HepG2 (cell line): ENCODE results near the gene SULT1E1. TPM values are rescaled to one million over a fixed set of nuclear protein-coding genes. Genes with fewer than 3 reads are reported as not detected.
A peak's percentile ranks its signal among the peaks of the same experiment; 100 is the strongest.

Experiments
- ATF2 ChIP-seq: sonication (generic); formaldehyde crosslinking; IDR thresholded peaks from 2 replicates; pipeline ENCODE4 v1.4.0; 2020; ENCODE audit warnings: missing genetic modification reagents
- CC2D1A ChIP-seq: sonication (generic); formaldehyde crosslinking; IDR thresholded peaks from 2 replicates; pipeline ENCODE4 v1.8.1; 2023; ENCODE audit warnings: mild to moderate bottlenecking, missing genetic modification reagents
- CTCF ChIP-seq: sonication (generic); formaldehyde crosslinking; IDR thresholded peaks from 2 replicates; pipeline ENCODE4 v1.5.0; 2020; ENCODE audit warnings: mild to moderate bottlenecking, missing genetic modification reagents, moderate library complexity
- FOXC1 ChIP-seq: sonication (generic); formaldehyde crosslinking; IDR thresholded peaks from 2 replicates; pipeline ENCODE4 v1.8.0; 2022; ENCODE audit warnings: mild to moderate bottlenecking, missing genetic modification reagents, borderline replicate concordance
- HDAC2 ChIP-seq: sonication (generic); formaldehyde crosslinking; IDR thresholded peaks from 2 replicates; pipeline ENCODE4 v1.4.0; 2020; ENCODE audit warnings: missing genetic modification reagents
- KAT2B ChIP-seq: fragments of 150-350 bp; IDR thresholded peaks from 2 replicates; pipeline ENCODE4 v1.6.1; 2014; ENCODE audit warnings: low read depth, low read length, borderline replicate concordance
- KDM5B ChIP-seq: sonication (generic); formaldehyde crosslinking; IDR thresholded peaks from 2 replicates; pipeline ENCODE4 v1.4.0; 2020; ENCODE audit warnings: missing genetic modification reagents, mild to moderate bottlenecking, borderline replicate concordance
- MAFK ChIP-seq, 2 experiments: IDR thresholded peaks in 1 of 2; conservative IDR thresholded peaks in 1 of 2; 2 replicates each; pipeline ENCODE4 v1.6.1; 2011; ENCODE audit warnings: improper control_type of control experiment in 2 of 2, low read length in 2 of 2
- NRL ChIP-seq: sonication (generic); formaldehyde crosslinking; IDR thresholded peaks from 2 replicates; pipeline ENCODE4 v1.5.0; 2020; ENCODE audit warnings: missing genetic modification reagents, mild to moderate bottlenecking, moderate library complexity, borderline replicate concordance
- PRPF4 ChIP-seq: fragments of 200-400 bp; formaldehyde crosslinking; IDR thresholded peaks from 2 replicates; pipeline ENCODE4 v1.6.1; 2016; ENCODE audit warnings: low read length, low read depth; ENCODE audit not compliant: poor library complexity, severe bottlenecking
- REXO4 ChIP-seq: sonication (generic); formaldehyde crosslinking; IDR thresholded peaks from 2 replicates; pipeline ENCODE4 v1.8.0; 2022; ENCODE audit warnings: missing genetic modification reagents, mild to moderate bottlenecking, borderline replicate concordance
- SMARCE1 ChIP-seq: fragments of 450-650 bp; IDR thresholded peaks from 2 replicates; pipeline ENCODE4 v1.6.1; 2017; ENCODE audit warnings: borderline replicate concordance
- SNAI1 ChIP-seq: sonication (generic); formaldehyde crosslinking; IDR thresholded peaks from 2 replicates; pipeline ENCODE4 v1.5.0; 2020; ENCODE audit warnings: mild to moderate bottlenecking, missing genetic modification reagents, borderline replicate concordance
- ZBTB7A ChIP-seq: sonication (generic); formaldehyde crosslinking; IDR thresholded peaks from 2 replicates; pipeline ENCODE4 v1.8.0; 2022; ENCODE audit warnings: mild to moderate bottlenecking, missing genetic modification reagents
- ZFY ChIP-seq: sonication (generic); formaldehyde crosslinking; IDR thresholded peaks from 2 replicates; pipeline ENCODE4 v1.4.0; 2020; ENCODE audit warnings: missing genetic modification reagents
- ZNF18 ChIP-seq: sonication (generic); formaldehyde crosslinking; IDR thresholded peaks from 2 replicates; pipeline ENCODE4 v1.8.0; 2022; ENCODE audit warnings: mild to moderate bottlenecking, missing genetic modification reagents; ENCODE audit not compliant: insufficient replicate concordance
- ZNF230 ChIP-seq: sonication (generic); formaldehyde crosslinking; IDR thresholded peaks from 2 replicates; pipeline ENCODE4 v1.4.0; 2020; ENCODE audit warnings: mild to moderate bottlenecking, missing genetic modification reagents
- ZNF251 ChIP-seq: sonication (generic); formaldehyde crosslinking; IDR thresholded peaks from 2 replicates; pipeline ENCODE4 v1.9.0; 2021; ENCODE audit warnings: mild to moderate bottlenecking, missing genetic modification reagents
- ZNF496 ChIP-seq: sonication (generic); formaldehyde crosslinking; IDR thresholded peaks from 2 replicates; pipeline ENCODE4 v1.8.1; 2023; ENCODE audit warnings: mild to moderate bottlenecking, moderate library complexity, missing genetic modification reagents; ENCODE audit not compliant: insufficient replicate concordance
- ZNF737 ChIP-seq: sonication (generic); formaldehyde crosslinking; IDR thresholded peaks from 2 replicates; pipeline ENCODE4 v1.5.0; 2020; ENCODE audit warnings: missing genetic modification reagents, mild to moderate bottlenecking, borderline replicate concordance
- ZSCAN20 ChIP-seq: sonication (generic); formaldehyde crosslinking; IDR thresholded peaks from 2 replicates; pipeline ENCODE4 v1.4.0; 2020; ENCODE audit warnings: missing genetic modification reagents, mild to moderate bottlenecking, borderline replicate concordance
- polyA plus RNA-seq, 8 experiments: library from polyadenylated mRNA; depleted of rRNA in 3 of 8; stranded (reverse) in 7 of 8; unstranded in 1 of 8; fragments of >200 nt; fragmentation: Illumina TruSeq in 4 of 8; extraction: Trizol in 4 of 8; gene quantifications; 2 replicates each; pipeline versions ENCODE4 v1.2.1 to v1.2.3, GENCODE V29; 2011 to 2016; ENCODE audit warnings: low read depth in 4 of 8, missing spikeins in 1 of 8, mixed read lengths in 1 of 8; ENCODE audit not compliant: insufficient read depth in 1 of 8
- total RNA-seq, 5 experiments: library from RNA; depleted of rRNA; stranded (reverse); fragments of >200 nt; fragmentation: Illumina TruSeq; extraction: Trizol; gene quantifications; 2 replicates each; pipeline ENCODE4 v1.2.3, GENCODE V29; 2016; ENCODE audit warnings: low read depth in 1 of 5

Gene SULT1E1
- total and polyA plus RNA-seq, 2 of the 13 experiments (the other 11 are each of a cell fraction or from before 2014, with no cell fraction given), result 1.7 to 3.9 TPM

GRCh38 chr4:69823481-69824186, 36.3 kb downstream of the SULT1E1 start (continued):
- peak; percentile 53; the same call in 1 of the 2 replicates for TF ChIP-seq SMARCE1
- no peak for TF ChIP-seq KDM5B (CRISPR knock-in tag)
- TF ChIP-seq ATF2, result peak; percentile 82; the same call in 1 of the 2 replicates
- TF ChIP-seq ZNF496 (CRISPR knock-in tag), result no peak
- no peak for TF ChIP-seq ZNF230
- TF ChIP-seq ZNF18, result no peak
- no peak for TF ChIP-seq ZBTB7A
- no peak for TF ChIP-seq ZFY (CRISPR knock-in tag)
- TF ChIP-seq HDAC2 (CRISPR knock-in tag), result peak; percentile 92
- no peak for TF ChIP-seq MAFK (conservative IDR thresholded peaks at IDR 0.05 in 1 of 2, IDR thresholded peaks at IDR 0.05 in 1 of 2; ENCODE audit: low read length in 2 of 2)
- TF ChIP-seq REXO4 (CRISPR knock-in tag), result no peak
- TF ChIP-seq SNAI1 (CRISPR knock-in tag), result no peak
- TF ChIP-seq ZNF251 (CRISPR knock-in tag), result no peak
- TF ChIP-seq ZSCAN20, result peak; percentile 19; the same call in 1 of the 2 replicates
- TF ChIP-seq PRPF4, result no peak
- TF ChIP-seq FOXC1 (CRISPR knock-in tag), result no peak
- no peak for TF ChIP-seq ZNF737 (CRISPR knock-in tag)
- TF ChIP-seq CTCF (CRISPR knock-in tag), result peak; percentile 93
- TF ChIP-seq NRL, result no peak
- no peak for TF ChIP-seq CC2D1A (CRISPR knock-in tag)
- TF ChIP-seq KAT2B, result no peak
